K562 (cell line): Measurements from ENCODE around the gene TMEM135. TPM values are rescaled to one million over a fixed set of nuclear protein-coding genes. Genes with fewer than 3 reads are reported as not detected.

Source experiments
- ATAC-seq: fragments of 200-7000 bp; cut with Tn5 transposase; 3 replicates; pipeline ENCODE4 v1.9.1; 2020; ENCODE audit warnings: moderate library complexity
- BruUV-seq: library from RNA; stranded (reverse); fragments of 400-500 nt; replicated peaks from 2 replicates; lab custom pipeline; 2021; lab: Mats Ljungman, UMichigan
- CTCF ChIA-PET: fragments of 300-600 bp; formaldehyde crosslinking; extraction: SDS; loops from one replicate; lab custom pipeline; 2021; ENCODE audit warnings: low intra/inter-chr PET ratio; lab: Yijun Ruan, JAX
- POLR2A ChIA-PET: fragments of 300-600, 350-650 bp; sonication (Branson Sonifier 250); formaldehyde crosslinking; extraction: SDS; loops from one replicate; lab custom pipeline; 2021; ENCODE audit warnings: antibody characterized with exemption, inconsistent platforms; lab: Yijun Ruan, JAX
- DNase-seq, 4 experiments: peaks; one replicate each; pipeline versions ENCODE4 v3.0.0 to v3.0.0-alpha.2; 2011 to 2018; ENCODE audit warnings: low spot score in 3 of 4, mixed read lengths in 3 of 4; ENCODE audit errors: extremely low read depth in 1 of 4
- FAIRE-seq: peaks from 2 replicates; lab custom pipeline; 2011; peaks lifted over from hg19 to GRCh38; lab: Jason Lieb, UNC
- H2AFZ ChIP-seq: 2 replicates; pipeline ENCODE4 v1.6.0; 2011; ENCODE audit warnings: low read depth, low read length, control low read depth, inconsistent platforms
- H3K27ac ChIP-seq: fragments of 200-600 bp; 3 replicates; pipeline ENCODE4 v1.8.0; 2011; ENCODE audit warnings: low read depth, mild to moderate bottlenecking, control low read depth, inconsistent platforms, low read length, moderate library complexity, mixed read lengths; ENCODE audit errors: extremely low read depth
- H3K27me3 ChIP-seq, 2 experiments: fragments of 300-600 bp in 1 of 2; 2 replicates in 1 of 2; 3 replicates in 1 of 2; pipeline versions ENCODE4 v1.6.0 to v1.8.0; 2011; ENCODE audit warnings: inconsistent platforms in 2 of 2, low read length in 2 of 2, mild to moderate bottlenecking in 1 of 2, mixed read lengths in 1 of 2, moderate library complexity in 1 of 2; ENCODE audit not compliant: control insufficient read depth in 2 of 2, insufficient read depth in 2 of 2
- H3K36me3 ChIP-seq: fragments of 300-600 bp; 3 replicates; pipeline ENCODE4 v1.8.0; 2011; ENCODE audit warnings: mild to moderate bottlenecking, low read length, inconsistent platforms; ENCODE audit not compliant: control insufficient read depth, insufficient read depth
- H3K4me1 ChIP-seq, 2 experiments: fragments of 200-600 bp in 1 of 2; replicated peaks in 1 of 2; 2 replicates in 1 of 2; 3 replicates in 1 of 2; pipeline versions ENCODE4 v1.5.1 to v1.8.0; 2011; ENCODE audit warnings: inconsistent platforms in 2 of 2, low read length in 2 of 2, mild to moderate bottlenecking in 1 of 2, mixed read lengths in 1 of 2, moderate library complexity in 1 of 2; ENCODE audit not compliant: control insufficient read depth in 2 of 2, insufficient read depth in 2 of 2
- H3K4me2 ChIP-seq: 2 replicates; pipeline ENCODE4 v1.6.1; 2011; ENCODE audit warnings: low read length, control low read depth, inconsistent platforms, mixed read lengths; ENCODE audit not compliant: insufficient read depth
- H3K4me3 ChIP-seq: fragments of 200-600 bp; sonication (generic), shearing (Covaris generic); 2 replicates; pipeline ENCODE4 v1.5.1; 2016; ENCODE audit warnings: control low read depth, inconsistent platforms
- H3K79me2 ChIP-seq: fragments of 200-600 bp; 3 replicates; pipeline ENCODE4 v1.8.0; 2011; ENCODE audit warnings: low read length, inconsistent platforms; ENCODE audit not compliant: control insufficient read depth, insufficient read depth
- H3K9ac ChIP-seq, 2 experiments: 2 replicates each; pipeline versions ENCODE4 v1.6.0 to v1.6.1; 2011; ENCODE audit warnings: low read depth in 2 of 2, low read length in 2 of 2, control low read depth in 1 of 2, inconsistent platforms in 1 of 2, mild to moderate bottlenecking in 1 of 2, mixed read lengths in 1 of 2; ENCODE audit not compliant: insufficient read depth in 1 of 2
- H3K9me1 ChIP-seq: one replicate; pipeline ENCODE4 v1.6.0; 2011; ENCODE audit warnings: inconsistent platforms, mild to moderate bottlenecking, low read length, moderate library complexity; ENCODE audit not compliant: control insufficient read depth, insufficient read depth
- H3K9me3 ChIP-seq: replicated peaks from 2 replicates; pipeline ENCODE4 v1.5.1; 2011; ENCODE audit warnings: low read depth, low read length, inconsistent platforms; ENCODE audit not compliant: control insufficient read depth, insufficient read depth
- H4K20me1 ChIP-seq: replicated peaks from 2 replicates; pipeline ENCODE4 v1.6.1; 2011; ENCODE audit warnings: low read length, inconsistent platforms, mixed read lengths; ENCODE audit not compliant: control insufficient read depth, insufficient read depth
- C11orf30 ChIP-seq: fragments of 450-650 bp; IDR thresholded peaks from 2 replicates; pipeline ENCODE4 v1.6.1; 2016; ENCODE audit warnings: low read depth, mild to moderate bottlenecking
- CXXC5 ChIP-seq: fragments of 250-450 bp; sonication (Bioruptor Pico); IDR thresholded peaks from 2 replicates; pipeline ENCODE4 v1.8.0; 2022; ENCODE audit warnings: inconsistent platforms, mild to moderate bottlenecking, moderate library complexity
- HIVEP1 ChIP-seq: fragments of 250-450 bp; sonication (Bioruptor Pico); IDR thresholded peaks from 2 replicates; pipeline ENCODE4 v1.4.0; 2020; ENCODE audit warnings: mild to moderate bottlenecking
- KHSRP ChIP-seq: fragments of 450-650 bp; IDR thresholded peaks from 2 replicates; pipeline ENCODE4 v1.6.1; 2017
- PHB ChIP-seq: fragments of 250-450 bp; sonication (Bioruptor Pico); IDR thresholded peaks from 2 replicates; pipeline ENCODE4 v1.5.0; 2021
- SP2 ChIP-seq: IDR thresholded peaks from 2 replicates; pipeline ENCODE4 v1.6.1; 2011; ENCODE audit warnings: mild to moderate bottlenecking, low read depth, low read length, moderate library complexity; ENCODE audit not compliant: poor library complexity, severe bottlenecking; ENCODE audit errors: extremely low read depth
- ZNF23 ChIP-seq: fragments of 250-450 bp; sonication (Bioruptor Pico); IDR thresholded peaks from 2 replicates; pipeline ENCODE4 v1.4.0; 2020; ENCODE audit warnings: mild to moderate bottlenecking
- WGBS: fragments of 100-300 bp; shearing (Covaris generic); methylation state at CpG from one replicate; pipeline ENCODE4 v1.1.6; 2016; ENCODE audit warnings: low coverage, mixed read lengths; ENCODE audit not compliant: insufficient coverage; ENCODE audit errors: missing lambda C conversion rate; 5-methylcytosine and 5-hydroxymethylcytosine counted together
- in situ Hi-C: fragments of 300-500 bp; cut with MboI; formaldehyde crosslinking; loops from 4 replicates; pipeline ENCODE4 v1.15.0; 2018; ENCODE audit warnings: inconsistent platforms, mixed read lengths
- intact Hi-C: fragments of 100-400 bp; cut with micrococcal nuclease; formaldehyde crosslinking; loops from 2 replicates; pipeline ENCODE4 v1.14.2; 2022
- polyA plus RNA-seq, 8 experiments: library from polyadenylated mRNA; depleted of rRNA in 4 of 8; stranded (reverse) in 5 of 8; unstranded in 3 of 8; fragments of >200 nt; fragmentation: Nextera tagmentation in 2 of 8; fragmentation: Illumina TruSeq in 1 of 8; extraction: Ambion mirVana in 2 of 8; extraction: Trizol in 1 of 8; gene quantifications; 2 replicates each; pipeline versions ENCODE4 v1.2.1 to v1.2.3, GENCODE V29; 2011 to 2014; ENCODE audit warnings: inconsistent platforms in 1 of 8, missing spikeins in 1 of 8
- total RNA-seq, 7 experiments: library from RNA; depleted of rRNA in 6 of 7; stranded (reverse); fragments of >200 nt in 6 of 7; fragmentation: Illumina TruSeq in 2 of 7; extraction: Trizol in 2 of 7; gene quantifications; 2 replicates each; pipeline versions ENCODE4 v1.2.1 to v1.2.3, GENCODE V29; 2011 to 2021; ENCODE audit warnings: low replicate concordance in 1 of 7

TMEM135 gene
- total and polyA plus RNA-seq, 9 of the 15 experiments (the other 6 are each of a cell fraction or from before 2014, with no cell fraction given) = 17.3 to 53.6 (median 24.9) TPM

GRCh38 chr11:87110443-87111131 is 72.9 kb downstream of the TMEM135 start:
- Histone ChIP-seq H3K4me2 (no peak overlapping the region), H3K27ac (no peak overlapping the region), H3K79me2 (peaks cover 16% of the 10 kb centered on the region; the same call in 2 of the 3 replicates), H3K9me1 (no peaks in the 10 kb centered on the region), H3K4me1 (no peaks in the 10 kb centered on the region), H3K9me3 (no peaks in the 10 kb centered on the region), H4K20me1 (no peaks in the 10 kb centered on the region), H3K9ac (no peak overlapping the region), H3K36me3 (0 out of 3 replicates have a peak, but pooled peaks cover 3% of the 10 kb centered on the region), H2AFZ (no peak overlapping the region), H3K27me3 (no peaks in the 10 kb centered on the region), H3K4me3 (no peak overlapping the region)
- CTCF ChIA-PET = no interaction called here
- POLR2A ChIA-PET = interaction anchor here (0.6 to 1.8 kb wide), 5 partner anchors 9 to 76 kb away, joined by 4 to 10 read pairs (median 6); no protein-coding TSS in a partner anchor
- BruUV-seq = no TSS peak
- WGBS = 94% methylated on average over 3 of the region's 3 CpGs
- FAIRE-seq (no peak), ATAC-seq (no peak), DNase-seq (no peak)
- intact Hi-C loops (no loop called here), in situ Hi-C loops (no loop called here)
- no peak for TF ChIP-seq CXXC5 (CRISPR knock-in tag)
- no peak for TF ChIP-seq PHB (CRISPR knock-in tag)

- Histone ChIP-seq H3K27me3 (no peaks in the 10 kb centered on the region), H3K9ac (no peak overlapping the region), H3K36me3 (no peaks in the 10 kb centered on the region), H3K9me1 (no peaks in the 10 kb centered on the region), H3K79me2 (0 out of 3 replicates have a peak, but pooled peaks cover 6% of the 10 kb centered on the region), H3K9me3 (no peaks in the 10 kb centered on the region), H3K4me3 (no peak overlapping the region), H4K20me1 (no peaks in the 10 kb centered on the region), H2AFZ (no peak overlapping the region), H3K27ac (no peak overlapping the region), H3K4me1 (no peaks in the 10 kb centered on the region), H3K4me2 (no peak overlapping the region)
- intact Hi-C loops (no loop called here), in situ Hi-C loops (no loop called here)
- POLR2A ChIA-PET = interaction anchor here (1.1 to 1.3 kb wide), 2 partner anchors 14 to 81 kb away, joined by 3 read pairs; no protein-coding TSS in a partner anchor
- BruUV-seq = no TSS peak
- no peak for DNase-seq
- no peak for ATAC-seq
- no peak for TF ChIP-seq SP2
- TF ChIP-seq C11orf30 = no peak
- TF ChIP-seq ZNF23 (CRISPR knock-in tag) = no peak
- TF ChIP-seq HIVEP1 = no peak
- no peak for TF ChIP-seq KHSRP
- WGBS = 65% methylated on average over 1 of the region's 1 CpG
- CTCF ChIA-PET = no interaction called here
- no peak for FAIRE-seq
Measured at GRCh38 chr11:87114093-87114492, 76.4 kb downstream of the TMEM135 start.
